GM18907 (cell line): ENCODE measurements around the gene NAGS.
"Not testable (repeated sequence)": the region's sequence is repeated elsewhere in the genome, so short reads cannot be mapped to it uniquely, and the experiment has no call there.

Source experiments
- ATAC-seq: cut with Tn5 transposase; IDR thresholded peaks from one replicate; pipeline ENCODE4 v1.9.1; 2021; ENCODE audit warnings: mild to moderate bottlenecking, moderate library complexity; ENCODE audit not compliant: unreplicated experiment

Gene NAGS

GRCh38 chr17:43983515-43984411 lies 20.7 kb upstream of the NAGS start:
- ATAC-seq, result no peak

DNA sequence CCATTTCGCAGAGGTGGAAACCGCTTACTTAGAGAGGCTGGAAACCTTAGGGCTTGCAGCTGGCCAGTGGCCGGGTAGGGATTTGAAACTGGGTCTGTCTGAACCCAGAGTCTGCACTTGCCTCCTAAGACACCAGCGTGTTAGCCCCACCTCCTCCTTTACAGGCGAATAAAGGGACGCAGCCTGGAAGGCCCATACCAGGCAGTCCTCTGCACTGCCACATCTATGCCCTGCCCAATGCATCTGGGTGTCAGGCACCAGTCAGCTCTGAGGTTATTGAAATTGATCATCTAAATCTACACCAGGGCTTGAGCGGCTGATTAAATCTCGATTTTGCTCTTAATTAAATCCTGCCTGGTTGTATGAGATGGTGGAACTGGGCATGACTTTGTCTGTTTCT lies 19.9 kb upstream of the NAGS start:
- no peak for ATAC-seq

DNA sequence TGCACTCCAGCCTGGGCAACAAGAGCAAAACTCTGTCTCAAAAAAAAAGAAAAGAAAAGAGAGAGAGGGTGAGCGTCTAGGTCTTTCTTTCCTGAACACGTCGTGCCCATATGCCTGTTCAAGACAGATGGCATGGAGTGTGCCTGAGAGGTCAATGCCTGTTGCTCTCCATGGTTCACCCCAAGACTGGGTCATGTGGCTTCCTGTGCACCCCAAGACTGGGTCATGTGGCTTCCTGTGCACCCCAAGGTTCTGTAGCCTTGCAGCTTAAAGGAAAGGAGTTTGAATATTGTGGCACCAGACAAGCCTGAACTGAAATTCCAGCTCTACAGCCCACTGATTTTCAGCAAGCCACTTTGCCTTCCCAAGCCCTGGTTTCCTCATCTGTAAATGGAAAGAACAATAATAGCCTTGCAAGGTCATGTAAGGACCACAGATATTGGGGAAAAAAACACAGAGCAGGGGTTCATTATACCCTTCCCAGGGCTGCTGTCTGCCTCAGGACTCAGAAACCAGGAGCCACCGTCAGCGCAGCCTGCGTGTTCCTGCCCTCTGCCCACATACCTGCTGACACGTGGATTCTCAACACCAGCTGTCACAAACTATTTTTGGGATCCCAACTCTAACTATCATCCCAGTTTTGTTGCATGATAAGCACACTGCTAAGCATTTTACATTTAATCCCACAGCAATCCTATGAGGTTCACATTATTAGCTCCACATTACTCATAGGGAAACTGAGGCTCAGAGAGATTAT lies 18.0 kb upstream of the NAGS start:
- no peak for ATAC-seq

- ATAC-seq, result no peak
Observed at GRCh38 chr17:43987131-43988021, 17.0 kb upstream of the NAGS start.

GRCh38 chr17:43988301-43988700 lies 16.1 kb upstream of the NAGS start:
- ATAC-seq, result no peak

- ATAC-seq, result no peak
Observed at GRCh38 chr17:43992641-43993040, 11.8 kb upstream of the NAGS start.

- ATAC-seq, result no peak
Observed at GRCh38 chr17:43994272-43995149, 9.9 kb upstream of the NAGS start.

DNA sequence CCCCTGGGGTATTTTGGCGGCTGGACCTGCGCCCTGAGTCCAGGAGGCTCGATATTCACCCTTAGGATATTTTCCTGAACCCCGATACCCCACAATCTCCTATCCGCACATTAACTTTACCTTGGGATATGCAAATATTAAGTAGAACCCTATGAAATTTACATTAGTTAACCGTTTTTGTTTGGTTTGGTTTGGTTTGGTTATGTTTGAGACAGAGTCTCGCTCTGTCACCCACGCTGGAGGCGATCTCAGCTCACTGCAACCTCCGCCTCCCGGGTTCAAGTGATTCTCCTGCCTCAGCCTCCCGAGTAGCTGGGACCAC lies 9.3 kb upstream of the NAGS start:
- ATAC-seq, result no peak

- not testable (repeated sequence) for ATAC-seq
Observed at GRCh38 chr17:43997180-43997579, 7.2 kb upstream of the NAGS start.

- ATAC-seq, result no peak
Observed at GRCh38 chr17:43998552-43998951, 5.9 kb upstream of the NAGS start.

DNA sequence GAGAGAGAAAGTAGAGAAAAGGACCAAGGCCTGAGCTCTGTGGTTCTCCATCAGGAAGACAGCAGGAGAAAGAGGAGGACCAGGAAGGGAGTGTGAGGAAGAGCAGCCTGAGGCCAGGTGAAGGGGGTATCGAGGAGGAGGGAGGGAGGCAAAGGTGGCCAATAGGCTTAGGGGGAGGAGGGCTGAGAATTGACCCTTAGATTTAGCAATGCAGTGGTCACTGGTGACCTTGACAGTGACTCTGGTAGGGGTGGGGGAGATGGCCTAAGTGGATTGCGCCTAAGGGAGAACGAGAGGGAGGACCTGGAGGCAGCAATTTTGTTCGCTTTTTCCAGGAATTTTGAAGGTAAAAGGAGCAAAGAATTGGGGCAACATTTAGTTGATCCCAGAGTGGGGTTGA lies 5.4 kb upstream of the NAGS start:
- no peak for ATAC-seq

DNA sequence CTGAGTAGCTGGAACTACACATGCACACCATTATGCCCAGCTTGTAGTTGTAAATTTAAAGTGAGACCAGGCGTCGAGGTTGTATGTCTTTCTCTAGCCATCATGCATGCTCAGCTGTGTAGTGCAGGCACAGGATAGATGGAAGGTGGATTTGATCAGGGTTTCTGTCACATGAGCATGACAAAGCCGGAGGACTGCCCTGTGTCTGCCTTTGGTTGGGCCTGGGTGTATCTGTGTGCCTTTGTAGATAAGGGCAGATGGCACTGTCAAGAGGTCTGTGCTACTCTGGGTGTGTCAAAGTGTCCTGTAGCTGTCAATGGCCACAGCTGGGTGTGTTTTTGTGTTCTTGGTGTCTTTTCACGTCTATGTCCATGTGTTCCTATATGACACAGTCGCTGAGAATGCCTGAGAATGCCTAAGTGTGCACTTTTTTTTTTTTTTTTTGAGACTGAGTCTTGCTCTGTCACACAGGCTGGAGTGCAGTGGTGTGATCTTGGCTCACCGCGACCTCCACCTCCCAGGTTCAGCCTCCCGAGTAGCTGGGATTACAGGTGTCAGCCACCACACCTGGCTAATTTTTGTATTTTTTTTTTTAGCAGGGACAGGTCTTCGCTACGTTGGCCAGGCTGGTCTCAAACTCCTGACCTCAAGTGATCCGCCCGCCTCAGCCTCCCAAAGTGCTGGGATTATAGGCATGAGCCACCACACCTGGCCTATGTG lies 4.1 kb upstream of the NAGS start:
- no peak for ATAC-seq

- ATAC-seq, result no peak
Observed at GRCh38 chr17:44000871-44001460, 3.5 kb upstream of the NAGS start.

- ATAC-seq, result no peak
Observed at GRCh38 chr17:44001461-44001920, 2.9 kb upstream of the NAGS start.

DNA sequence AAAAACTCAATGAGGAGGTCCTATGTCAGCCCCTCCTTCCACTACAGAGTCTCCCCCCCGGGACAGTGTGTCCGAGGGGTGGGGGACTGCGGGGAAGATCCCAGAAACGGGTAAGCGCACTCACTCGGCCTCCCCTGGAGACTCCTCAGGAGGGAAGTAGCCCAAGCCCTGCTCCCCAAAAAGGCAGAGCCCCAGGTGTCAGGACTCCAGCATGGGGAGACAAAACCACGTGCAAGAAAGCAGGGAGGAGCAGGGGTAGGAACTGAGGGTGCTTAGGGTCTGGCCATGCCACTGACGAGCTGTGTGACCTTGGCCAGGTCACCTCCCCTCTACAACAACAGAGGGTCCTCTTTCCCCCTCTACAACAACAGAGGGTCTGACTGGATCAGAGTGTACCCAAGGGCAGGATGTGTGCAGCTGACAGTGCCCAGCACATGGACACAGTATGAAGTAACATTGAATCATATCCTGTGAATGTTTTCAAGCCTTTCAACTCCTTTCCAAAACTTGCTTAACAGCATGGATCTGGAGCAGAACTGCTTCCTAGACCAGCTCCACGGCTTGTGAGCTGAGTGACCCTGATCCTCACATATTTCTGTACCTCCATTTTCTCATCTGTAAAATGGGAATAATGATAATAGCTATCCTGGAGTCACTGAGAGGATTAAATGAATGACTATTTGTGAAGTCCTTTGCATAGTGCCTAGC lies 2.1 kb upstream of the NAGS start:
- ATAC-seq, result no peak

GRCh38 chr17:44004761-44005526 lies 522 bp downstream of the NAGS start:
- no peak for ATAC-seq

GRCh38 chr17:44005527-44006271 lies 1.3 kb downstream of the NAGS start:
- no peak for ATAC-seq
